ENCODE measurements around the gene RRP8.

RRP8 gene

GRCh38 chr11:6601041-6601461 lies 2.4 kb downstream of the RRP8 start:
- DNase-seq (ENCODE audit: low read depth in 3 of 3) = no peak

- DNase-seq (ENCODE audit: low read depth in 3 of 3) = no peak
Measured at GRCh38 chr11:6599881-6600390, 3.5 kb downstream of the RRP8 start.

GRCh38 chr11:6599449-6599848 lies 4.0 kb downstream of the RRP8 start:
- DNase-seq (ENCODE audit: low read depth in 3 of 3) = no peak

GRCh38 chr11:6598555-6598954 lies 4.9 kb downstream of the RRP8 start:
- DNase-seq (ENCODE audit: low read depth in 3 of 3) = no peak

- DNase-seq (ENCODE audit: low read depth in 3 of 3) = no peak
Measured at GRCh38 chr11:6596239-6596877, 7.1 kb downstream of the RRP8 start.

GRCh38 chr11:6594142-6594768 lies 9.2 kb downstream of the RRP8 start:
- DNase-seq (ENCODE audit: low read depth in 3 of 3) = no peak

DNA sequence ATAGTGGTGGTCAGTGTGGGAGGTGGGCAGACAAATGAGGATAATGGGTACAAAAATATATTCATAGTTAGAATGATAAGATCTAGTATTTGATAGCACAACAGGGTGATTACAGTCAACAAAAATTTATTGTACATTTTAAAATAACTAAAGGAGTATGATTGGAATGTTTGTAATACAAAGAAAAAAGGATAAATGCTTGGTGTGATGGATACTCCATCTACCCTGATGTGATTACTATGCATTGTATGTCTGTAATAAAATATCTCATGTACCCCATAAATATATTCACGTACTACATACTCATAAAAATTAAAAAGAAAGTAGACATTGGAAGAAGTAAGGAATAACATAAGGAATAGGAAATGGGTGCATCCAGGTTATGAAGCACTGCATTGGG lies 15.4 kb downstream of the RRP8 start:
- no peak for DNase-seq (ENCODE audit: low read depth in 3 of 3)

- DNase-seq (ENCODE audit: low read depth in 3 of 3) = no peak
Measured at GRCh38 chr11:6587360-6587953, 16.0 kb downstream of the RRP8 start.

DNA sequence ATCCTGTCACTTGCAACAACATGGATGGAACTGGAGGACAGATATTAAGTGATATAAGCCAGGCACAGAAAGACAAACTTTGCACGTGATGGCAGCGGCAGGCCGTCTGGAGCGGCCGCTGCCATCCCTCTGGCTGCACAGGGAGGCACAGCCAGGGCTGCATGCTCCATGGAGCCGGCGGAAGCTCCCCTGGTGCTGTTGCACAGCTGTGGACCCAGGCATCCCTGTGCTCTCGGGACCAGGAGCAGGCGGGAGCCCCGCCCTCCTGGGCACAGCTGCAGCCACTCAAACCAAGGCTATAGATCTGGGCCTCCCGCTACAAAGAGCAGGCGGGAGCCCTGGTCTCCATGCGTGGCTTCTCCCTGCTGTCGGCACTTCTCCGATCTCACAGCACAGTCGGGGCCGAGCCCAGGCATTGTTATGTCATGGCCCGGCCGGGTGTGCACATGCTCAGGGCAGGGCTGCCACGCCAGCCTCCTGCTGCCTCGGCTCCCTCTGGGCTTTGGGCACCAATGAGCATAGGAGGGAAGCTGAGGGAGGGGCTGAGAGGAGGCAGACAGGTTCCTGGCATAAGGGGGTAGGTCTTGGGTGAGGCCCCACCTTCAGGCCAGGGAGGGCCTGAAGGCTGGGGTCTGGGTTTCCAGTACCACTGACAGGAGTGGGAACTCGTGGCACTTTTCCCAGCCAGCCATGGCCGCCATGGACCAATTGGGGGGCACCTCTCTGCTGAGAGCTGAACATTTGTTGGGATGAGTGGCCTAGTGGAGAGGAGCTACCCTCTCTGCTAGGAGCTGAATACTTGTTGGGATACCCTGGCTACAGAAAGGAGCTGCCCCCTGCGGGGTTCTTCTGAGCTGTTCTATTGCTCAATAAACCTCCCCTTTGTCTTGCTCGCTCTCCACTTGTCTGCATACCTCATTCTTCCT lies 16.7 kb downstream of the RRP8 start:
- no peak for DNase-seq (ENCODE audit: low read depth in 3 of 3)

DNA sequence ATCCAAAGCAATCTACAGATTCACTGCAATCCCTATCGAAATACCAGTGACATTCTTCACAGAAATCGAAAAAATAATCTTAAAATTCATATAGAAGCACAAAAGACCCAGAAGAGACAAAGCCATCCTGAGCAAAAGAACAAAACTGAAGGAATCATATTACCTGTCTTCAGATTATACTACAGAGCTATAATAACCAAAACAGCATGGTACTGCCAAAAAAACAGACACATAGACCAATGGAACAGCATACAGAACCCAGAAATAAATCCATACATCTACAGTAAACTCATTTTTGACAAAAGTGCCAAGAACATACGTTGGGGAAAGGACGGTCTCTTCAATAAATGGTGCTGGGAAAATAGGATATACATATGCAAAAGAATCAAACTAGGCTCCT lies 18.9 kb downstream of the RRP8 start:
- DNase-seq (ENCODE audit: low read depth in 3 of 3) = no peak

- DNase-seq (ENCODE audit: low read depth in 3 of 3) = no peak
Measured at GRCh38 chr11:6583584-6583983, 19.8 kb downstream of the RRP8 start.

DNA sequence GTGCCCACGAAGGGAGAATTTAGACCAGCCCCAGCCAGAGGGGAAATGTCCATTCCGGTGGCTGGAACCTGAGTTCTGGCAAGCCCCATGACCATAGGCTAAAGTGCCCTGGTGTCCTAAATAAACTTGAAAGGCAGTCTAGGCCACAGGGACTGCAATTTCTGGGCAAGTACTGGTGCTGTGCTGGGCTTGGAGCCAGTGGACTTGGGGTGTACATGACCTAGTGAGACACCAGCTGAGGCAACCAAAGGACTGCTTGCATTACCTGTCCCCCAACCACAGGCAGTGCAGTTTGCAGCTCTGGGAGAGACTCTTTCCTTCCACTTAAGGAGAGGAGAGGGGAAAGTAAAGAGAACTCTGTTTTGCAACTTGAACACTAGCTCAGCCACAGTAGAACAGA lies 23.7 kb downstream of the RRP8 start:
- no peak for DNase-seq (ENCODE audit: low read depth in 3 of 3)

DNA sequence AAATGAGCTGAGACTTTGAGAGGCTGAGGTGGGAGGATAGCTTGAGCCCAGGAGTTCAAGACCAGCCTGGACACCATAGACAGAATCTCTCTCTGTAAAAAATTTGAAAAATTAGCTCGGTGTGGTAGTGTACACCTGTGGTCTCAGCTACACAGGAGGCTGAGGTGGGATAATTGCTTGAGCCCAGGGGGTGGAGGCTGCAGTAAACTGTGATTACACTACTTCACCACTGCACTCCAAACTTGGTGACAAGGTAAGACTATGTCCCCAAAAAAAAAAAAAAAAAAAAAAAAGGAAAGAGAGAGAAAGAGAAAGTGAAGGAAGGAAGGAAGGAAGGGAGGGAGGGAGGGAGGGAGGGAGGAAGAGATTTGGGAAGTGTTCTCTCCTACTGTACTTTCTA lies 25.3 kb downstream of the RRP8 start:
- no peak for DNase-seq (ENCODE audit: low read depth in 3 of 3)

DNA sequence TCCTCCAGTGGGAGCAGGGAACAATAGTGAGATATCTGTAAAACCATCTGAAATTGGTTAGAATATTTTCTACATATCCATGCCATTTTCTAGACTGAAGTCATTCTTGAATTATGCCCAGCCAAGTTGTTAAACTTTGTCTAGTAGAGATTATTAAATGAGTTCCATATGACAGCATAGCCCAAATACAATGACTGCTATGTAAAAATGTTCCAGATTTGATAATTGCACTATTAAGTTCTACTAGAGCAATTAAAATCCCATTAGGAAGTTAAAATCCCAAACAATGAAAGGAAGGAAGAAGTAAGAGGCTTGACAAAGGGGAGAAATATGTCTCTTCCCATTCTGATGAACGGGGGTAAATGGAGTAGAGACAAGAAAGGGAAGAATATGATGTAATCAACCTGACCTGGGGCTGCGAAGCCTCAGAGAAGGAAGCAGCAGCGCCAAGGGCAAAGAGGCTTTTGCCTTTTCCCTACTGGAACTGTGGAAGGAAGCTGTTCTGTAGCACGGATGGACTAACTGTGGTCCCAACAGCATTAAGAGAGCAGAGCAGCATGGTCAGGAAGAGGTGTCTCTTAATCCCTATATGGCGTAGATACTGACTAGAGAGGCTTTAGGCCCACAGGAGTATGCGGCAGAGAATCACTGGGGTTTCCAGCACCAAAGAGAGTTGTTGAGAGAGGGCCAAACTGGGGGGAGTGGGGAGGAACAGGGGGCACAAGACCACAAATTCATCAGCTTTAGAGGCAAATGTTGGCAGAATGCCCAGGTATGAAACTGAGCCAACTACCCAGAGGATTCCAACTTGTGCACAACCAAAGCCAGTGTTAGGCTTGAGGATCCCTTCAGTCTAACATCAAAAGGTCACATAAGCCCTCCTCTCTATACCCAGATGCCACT lies 26.7 kb downstream of the RRP8 start:
- DNase-seq (ENCODE audit: low read depth in 3 of 3) = no peak

DNA sequence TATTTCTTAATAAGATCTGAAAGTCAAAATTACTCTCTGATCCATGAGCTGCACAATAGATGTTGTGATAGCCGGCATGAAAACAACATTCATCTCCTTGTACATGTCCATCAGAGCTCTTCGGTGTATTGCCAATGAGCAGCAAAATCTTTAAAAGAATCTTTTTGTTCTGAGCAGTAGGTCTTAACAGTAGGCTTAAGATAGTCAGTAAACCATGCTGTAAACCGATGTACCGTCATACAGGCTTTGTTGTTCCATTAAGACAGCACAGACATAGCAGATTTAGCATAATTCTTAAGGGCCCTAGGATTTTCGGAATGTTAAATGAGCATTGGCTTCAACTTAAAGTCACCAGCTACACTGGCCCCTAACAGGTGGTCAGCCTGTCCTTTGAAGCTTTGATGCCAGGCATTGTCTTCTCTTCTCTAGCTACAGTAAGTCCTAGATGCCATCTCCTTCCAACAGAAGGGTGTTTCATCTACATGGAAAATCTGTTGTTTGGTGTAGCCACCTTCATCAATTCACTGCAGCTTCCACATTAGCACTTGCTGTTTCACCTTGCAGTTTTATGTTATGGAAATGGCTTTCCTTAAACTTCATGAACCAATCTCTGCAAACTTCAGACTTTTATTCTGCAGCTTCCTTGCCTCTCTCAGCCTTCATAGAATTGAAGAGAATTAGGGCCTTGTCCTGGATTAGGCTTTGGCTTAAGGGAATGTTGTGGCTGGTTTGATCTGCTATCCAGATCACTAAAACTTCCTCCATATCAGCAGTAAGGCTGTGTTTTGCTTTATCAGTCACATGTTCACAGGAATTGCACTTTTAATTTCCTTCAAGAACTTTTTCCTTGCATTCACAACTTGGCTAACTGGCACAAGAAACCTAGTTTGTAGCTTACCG lies 28.4 kb downstream of the RRP8 start:
- no peak for DNase-seq (ENCODE audit: low read depth in 3 of 3)

DNA sequence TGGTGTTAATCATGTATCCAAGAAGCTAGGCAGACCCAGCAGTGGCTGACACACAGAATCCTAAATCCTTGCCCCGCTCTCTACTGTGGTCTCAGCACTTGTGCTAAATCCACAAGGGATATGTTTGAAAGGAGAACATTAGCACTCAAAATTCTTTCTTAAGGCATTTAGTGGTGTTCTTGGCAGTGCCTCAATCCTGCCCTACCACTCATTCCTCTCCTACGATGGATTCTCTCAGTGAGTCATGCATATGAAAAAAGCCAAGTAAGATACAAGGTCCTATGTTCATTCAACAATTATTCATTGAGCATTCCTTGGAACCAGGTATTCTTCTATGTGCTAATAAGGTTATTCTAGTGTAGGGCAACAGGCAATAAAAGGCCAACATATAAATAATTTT lies 31.2 kb downstream of the RRP8 start:
- DNase-seq (ENCODE audit: low read depth in 3 of 3) = no peak

DNA sequence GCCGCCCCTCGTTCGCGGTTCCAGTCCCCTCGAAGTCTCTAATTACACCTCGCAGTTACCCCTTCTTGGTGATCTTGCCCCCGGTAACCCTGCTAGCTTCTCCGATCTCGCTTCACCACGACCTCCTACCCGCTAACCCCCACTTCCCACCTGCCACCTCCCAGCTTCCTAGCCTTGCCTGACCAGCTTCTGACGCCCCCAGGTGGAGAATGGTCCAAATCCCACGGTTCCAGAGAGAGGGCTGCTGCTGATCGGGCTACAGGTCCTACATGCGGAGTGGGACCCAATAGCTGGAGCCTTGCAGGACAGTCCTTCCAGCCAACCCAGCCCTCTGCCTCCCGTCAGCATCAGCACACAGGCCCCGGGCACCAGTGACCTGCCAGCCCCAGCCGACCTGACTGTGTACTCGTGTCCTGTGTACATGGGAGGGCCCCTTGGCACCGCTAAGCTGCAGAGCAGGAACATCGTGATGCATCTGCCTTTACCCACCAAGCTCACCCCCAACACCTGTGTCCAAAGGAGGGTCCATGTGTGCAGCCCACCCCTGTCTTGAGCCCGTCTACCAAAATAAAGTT lies 31.9 kb downstream of the RRP8 start:
- DNase-seq (ENCODE audit: low read depth in 3 of 3) = no peak

- DNase-seq (ENCODE audit: low read depth in 3 of 3) = no peak
Measured at GRCh38 chr11:6570691-6571427, 32.6 kb downstream of the RRP8 start.

GRCh38 chr11:6569706-6570105 lies 33.7 kb downstream of the RRP8 start:
- DNase-seq (ENCODE audit: low read depth in 3 of 3) = no peak
